Measurements from ENCODE around the gene CNP.

Gene CNP

GRCh38 chr17:41962111-41962510 lies 4.5 kb upstream of the CNP start:
- H3K9me3 ChIP-seq (ENCODE audit: control insufficient read depth, low read length), result no peaks in the 10 kb centered on the region
- no peak overlapping the region for H3K4me3 ChIP-seq (ENCODE audit: insufficient read depth, low read depth, low read length)
- no peaks in the 10 kb centered on the region for H3K27me3 ChIP-seq (ENCODE audit: control insufficient read depth, insufficient read depth, low read length, poor library complexity, severe bottlenecking)
- 91 to 97% methylated on average over 5 of the region's 5 CpGs for WGBS, 2 experiments
- no peaks in the 10 kb centered on the region for H3K36me3 ChIP-seq (ENCODE audit: control insufficient read depth, insufficient read depth, low read length)
- peaks cover 17% of the 10 kb centered on the region for H3K4me1 ChIP-seq (ENCODE audit: control insufficient read depth, insufficient read depth, low read length)
- H3K27ac ChIP-seq (ENCODE audit: insufficient read depth, low read depth, low read length, poor library complexity, severe bottlenecking), result no peak overlapping the region

GRCh38 chr17:41962768-41963434 lies 3.7 kb upstream of the CNP start:
- Histone ChIP-seq H3K9me3 (ENCODE audit: control insufficient read depth, low read length) (no peaks in the 10 kb centered on the region), H3K4me1 (ENCODE audit: control insufficient read depth, insufficient read depth, low read length) (peaks cover 24% of the 10 kb centered on the region), H3K27me3 (ENCODE audit: control insufficient read depth, insufficient read depth, low read length, poor library complexity, severe bottlenecking) (no peaks in the 10 kb centered on the region), H3K4me3 (ENCODE audit: insufficient read depth, low read depth, low read length) (no peak overlapping the region), H3K27ac (ENCODE audit: insufficient read depth, low read depth, low read length, poor library complexity, severe bottlenecking) (no peak overlapping the region), H3K36me3 (ENCODE audit: control insufficient read depth, insufficient read depth, low read length) (peaks cover 4% of the 10 kb centered on the region)
- 32 to 36% methylated on average over 9 of the region's 9 CpGs for WGBS, 2 experiments

- WGBS, 2 experiments, result 7 to 11% methylated on average over 18 of the region's 18 CpGs
- Histone ChIP-seq H3K4me1 (ENCODE audit: control insufficient read depth, insufficient read depth, low read length) (peaks cover 11% of the 10 kb centered on the region), H3K4me3 (ENCODE audit: insufficient read depth, low read depth, low read length) (peak overlapping the region; percentile 91), H3K9me3 (ENCODE audit: control insufficient read depth, low read length) (no peaks in the 10 kb centered on the region), H3K36me3 (ENCODE audit: control insufficient read depth, insufficient read depth, low read length) (peaks cover 13% of the 10 kb centered on the region), H3K27me3 (ENCODE audit: control insufficient read depth, insufficient read depth, low read length, poor library complexity, severe bottlenecking) (no peaks in the 10 kb centered on the region), H3K27ac (ENCODE audit: insufficient read depth, low read depth, low read length, poor library complexity, severe bottlenecking) (peak overlapping the region; percentile 27)
Measured at GRCh38 chr17:41965694-41966462, 717 bp upstream of the CNP start.

- peak overlapping the region; percentile 91 for H3K4me3 ChIP-seq (ENCODE audit: insufficient read depth, low read depth, low read length)
- no peaks in the 10 kb centered on the region for H3K27me3 ChIP-seq (ENCODE audit: control insufficient read depth, insufficient read depth, low read length, poor library complexity, severe bottlenecking)
- no peaks in the 10 kb centered on the region for H3K9me3 ChIP-seq (ENCODE audit: control insufficient read depth, low read length)
- 30 to 31% methylated on average over 39 of the region's 39 CpGs for WGBS, 2 experiments
- H3K36me3 ChIP-seq (ENCODE audit: control insufficient read depth, insufficient read depth, low read length), result peaks cover 22% of the 10 kb centered on the region
- H3K27ac ChIP-seq (ENCODE audit: insufficient read depth, low read depth, low read length, poor library complexity, severe bottlenecking), result peak overlapping the region; percentile 62
- peaks cover 11% of the 10 kb centered on the region for H3K4me1 ChIP-seq (ENCODE audit: control insufficient read depth, insufficient read depth, low read length)
Measured at GRCh38 chr17:41967141-41967920, 736 bp downstream of the CNP start.

- 95% methylated on average over 37 of the region's 37 CpGs for WGBS, 2 experiments
Measured at GRCh38 chr17:41967921-41968578, 1.5 kb downstream of the CNP start.

GRCh38 chr17:41968676-41969075 lies 2.1 kb downstream of the CNP start:
- WGBS, 2 experiments, result 96% methylated on average over 10 of the region's 10 CpGs
- H3K27ac ChIP-seq (ENCODE audit: insufficient read depth, low read depth, low read length, poor library complexity, severe bottlenecking), result no peak overlapping the region
- H3K4me3 ChIP-seq (ENCODE audit: insufficient read depth, low read depth, low read length), result no peak overlapping the region
- peaks cover 11% of the 10 kb centered on the region for H3K4me1 ChIP-seq (ENCODE audit: control insufficient read depth, insufficient read depth, low read length)
- no peaks in the 10 kb centered on the region for H3K9me3 ChIP-seq (ENCODE audit: control insufficient read depth, low read length)
- H3K36me3 ChIP-seq (ENCODE audit: control insufficient read depth, insufficient read depth, low read length), result peaks cover 36% of the 10 kb centered on the region
- no peaks in the 10 kb centered on the region for H3K27me3 ChIP-seq (ENCODE audit: control insufficient read depth, insufficient read depth, low read length, poor library complexity, severe bottlenecking)

More at GRCh38 chr17:41967921-41968578, 1.5 kb downstream of the CNP start:
- Histone ChIP-seq H3K4me3 (ENCODE audit: insufficient read depth, low read depth, low read length) (peak overlapping the region; percentile 91), H3K4me1 (ENCODE audit: control insufficient read depth, insufficient read depth, low read length) (peaks cover 11% of the 10 kb centered on the region), H3K27ac (ENCODE audit: insufficient read depth, low read depth, low read length, poor library complexity, severe bottlenecking) (no peak overlapping the region), H3K9me3 (ENCODE audit: control insufficient read depth, low read length) (no peaks in the 10 kb centered on the region), H3K27me3 (ENCODE audit: control insufficient read depth, insufficient read depth, low read length, poor library complexity, severe bottlenecking) (no peaks in the 10 kb centered on the region), H3K36me3 (ENCODE audit: control insufficient read depth, insufficient read depth, low read length) (peaks cover 29% of the 10 kb centered on the region)

GRCh38 chr17:41970901-41971331 lies 4.3 kb downstream of the CNP start:
- no peaks in the 10 kb centered on the region for H3K9me3 ChIP-seq (ENCODE audit: control insufficient read depth, low read length)
- H3K4me1 ChIP-seq (ENCODE audit: control insufficient read depth, insufficient read depth, low read length), result peaks cover 8% of the 10 kb centered on the region
- WGBS, 2 experiments, result 91 to 94% methylated on average over 5 of the region's 5 CpGs
- H3K36me3 ChIP-seq (ENCODE audit: control insufficient read depth, insufficient read depth, low read length), result peaks cover 50% of the 10 kb centered on the region
- H3K4me3 ChIP-seq (ENCODE audit: insufficient read depth, low read depth, low read length), result no peak overlapping the region
- H3K27me3 ChIP-seq (ENCODE audit: control insufficient read depth, insufficient read depth, low read length, poor library complexity, severe bottlenecking), result no peaks in the 10 kb centered on the region
- H3K27ac ChIP-seq (ENCODE audit: insufficient read depth, low read depth, low read length, poor library complexity, severe bottlenecking), result no peak overlapping the region

- WGBS, 2 experiments, result 91% methylated on average over 18 of the region's 18 CpGs
- peaks cover 58% of the 10 kb centered on the region for H3K36me3 ChIP-seq (ENCODE audit: control insufficient read depth, insufficient read depth, low read length)
Measured at GRCh38 chr17:41971721-41972523, 5.3 kb downstream of the CNP start.

More at GRCh38 chr17:41971721-41972523, 5.3 kb downstream of the CNP start:
- H3K27me3 ChIP-seq (ENCODE audit: control insufficient read depth, insufficient read depth, low read length, poor library complexity, severe bottlenecking), result no peaks in the 10 kb centered on the region
- H3K4me1 ChIP-seq (ENCODE audit: control insufficient read depth, insufficient read depth, low read length), result peaks cover 8% of the 10 kb centered on the region
- no peaks in the 10 kb centered on the region for H3K9me3 ChIP-seq (ENCODE audit: control insufficient read depth, low read length)
- no peak overlapping the region for H3K4me3 ChIP-seq (ENCODE audit: insufficient read depth, low read depth, low read length)
- no peak overlapping the region for H3K27ac ChIP-seq (ENCODE audit: insufficient read depth, low read depth, low read length, poor library complexity, severe bottlenecking)
